NCI-H345 treated with DMSO at 0.1 percent for 48 hours (cell line): ENCODE results near the gene IFNA5.

Experiments
- DNase-seq: peaks from one replicate; lab custom pipeline; 2025; ENCODE audit not compliant: unreplicated experiment; lab: John Stamatoyannopoulos, UW

The IFNA5 gene

DNA sequence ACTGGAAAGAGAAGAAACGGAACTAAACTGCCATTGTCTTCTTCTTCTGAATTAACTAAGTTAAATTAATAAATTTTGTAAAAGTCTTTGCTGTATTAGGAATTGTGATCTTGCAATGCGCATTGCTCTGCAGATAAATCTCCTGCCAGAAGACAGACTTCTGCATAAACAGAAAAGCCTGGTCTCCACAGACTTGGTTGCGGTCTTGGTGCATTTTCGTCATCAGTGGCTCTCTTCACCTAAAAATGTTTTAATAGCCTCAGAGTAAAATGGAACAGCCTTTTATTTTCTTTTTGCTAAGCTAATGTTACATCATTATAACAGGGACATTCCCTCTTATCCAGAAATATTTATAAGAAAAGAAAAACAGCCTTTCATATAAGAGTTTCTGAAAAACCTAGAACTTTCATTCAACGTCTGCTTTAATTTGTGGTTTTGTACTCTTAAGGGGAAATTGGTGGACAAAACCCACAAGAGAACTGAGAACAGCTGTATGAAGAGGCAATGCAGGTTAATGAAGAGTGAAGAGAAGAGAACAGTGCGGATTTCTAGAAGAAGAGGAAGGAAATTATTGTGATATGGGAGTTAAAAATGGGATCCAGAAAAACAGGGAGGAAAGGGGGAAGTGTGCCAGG, 10.1 kb downstream of the IFNA5 start:
- DNase-seq: no peak

DNA sequence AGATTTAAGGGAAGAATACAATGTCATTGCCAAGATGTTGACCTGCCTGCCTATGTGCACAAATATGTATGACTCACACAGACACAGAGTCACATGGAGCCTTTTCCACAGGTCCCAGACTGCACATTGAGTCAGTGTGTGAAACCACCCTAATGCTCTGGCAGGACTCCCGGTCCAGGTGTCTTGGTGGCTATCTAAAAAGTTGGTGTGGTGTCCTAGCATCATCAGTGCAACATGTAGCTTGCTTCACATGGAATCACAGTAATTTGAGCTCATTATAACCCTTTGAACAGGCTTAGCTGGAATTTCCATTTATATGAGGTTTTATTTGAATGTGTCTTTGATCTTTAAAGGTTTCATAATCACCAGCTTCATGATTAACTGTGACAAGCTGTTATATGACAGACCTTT, 10.7 kb downstream of the IFNA5 start:
- no peak for DNase-seq

DNA sequence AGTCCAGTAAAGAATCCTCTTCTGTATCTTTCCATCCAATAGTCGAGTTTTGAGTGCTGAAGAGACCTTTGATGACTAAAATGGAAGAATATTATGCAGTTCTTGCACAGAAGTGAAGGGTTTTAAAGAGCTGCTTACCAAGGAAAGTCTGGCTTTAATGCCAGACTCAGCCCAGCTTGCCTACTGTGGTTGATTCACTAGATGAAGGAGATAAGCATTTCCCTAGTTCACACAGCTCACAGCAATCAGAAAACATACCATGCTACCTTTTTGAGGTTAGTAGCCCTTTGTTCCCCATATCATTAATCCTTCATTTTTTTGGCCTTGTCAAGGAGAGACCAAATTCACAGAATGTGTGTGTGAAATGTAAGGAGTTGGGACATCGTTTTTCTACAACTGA, 15.3 kb downstream of the IFNA5 start:
- DNase-seq: no peak

DNA sequence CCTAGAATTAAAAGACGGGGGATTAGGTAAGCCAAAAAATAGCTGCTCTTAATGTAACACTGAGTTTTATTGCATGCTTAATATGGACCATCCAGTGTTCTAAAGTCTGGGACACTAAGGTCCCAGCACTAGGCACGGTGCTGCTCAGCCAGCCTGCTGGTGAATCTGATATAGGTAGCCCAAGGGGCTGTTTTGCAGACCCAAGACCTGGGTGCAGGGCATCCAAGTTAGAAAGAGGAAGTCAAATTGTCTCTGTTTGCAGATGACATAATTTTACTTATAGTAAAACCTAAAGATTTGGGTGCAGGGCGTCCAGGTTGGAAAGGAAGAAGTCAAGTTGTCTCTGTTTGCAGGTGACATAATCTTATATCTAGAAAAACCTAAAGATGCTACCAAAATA, 17.8 kb downstream of the IFNA5 start:
- no peak for DNase-seq

DNA sequence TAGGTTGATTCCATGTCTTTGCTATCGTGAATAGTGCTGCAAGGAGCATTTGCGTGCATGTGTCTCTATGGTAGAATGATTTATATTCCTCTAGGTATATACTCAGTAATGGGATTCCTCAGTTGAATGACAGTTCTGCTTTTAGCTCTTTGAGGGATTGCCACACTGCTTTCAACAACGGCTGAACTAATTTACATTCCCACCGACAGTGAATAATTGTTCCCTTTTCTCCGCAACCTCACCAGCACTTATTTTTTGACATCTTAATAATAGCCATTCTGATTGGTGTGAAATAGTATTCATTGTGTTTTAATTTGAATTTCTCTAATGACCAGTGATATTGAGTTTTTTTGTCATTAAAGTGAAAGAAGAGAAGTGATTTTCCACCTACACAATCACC, 18.5 kb downstream of the IFNA5 start:
- no peak for DNase-seq

DNA sequence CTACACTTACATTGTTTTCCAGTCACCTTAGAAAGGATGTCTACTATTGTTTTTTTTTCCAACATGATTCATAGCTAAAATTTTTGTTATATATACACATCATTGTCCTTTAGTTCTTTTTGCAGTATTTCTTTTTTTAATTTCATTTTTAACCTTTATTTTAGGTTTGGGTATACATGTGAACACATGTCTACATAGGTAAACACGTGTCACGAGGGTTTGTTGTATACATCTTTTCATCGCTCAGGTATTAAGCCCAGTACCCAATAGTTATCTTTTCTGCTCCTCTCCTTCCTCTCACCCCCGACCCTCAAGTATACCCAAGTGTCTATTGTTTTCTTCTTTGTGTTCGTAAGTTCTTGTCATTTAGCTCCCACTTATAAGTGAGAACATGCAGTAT, 19.0 kb downstream of the IFNA5 start:
- DNase-seq: no peak

DNA sequence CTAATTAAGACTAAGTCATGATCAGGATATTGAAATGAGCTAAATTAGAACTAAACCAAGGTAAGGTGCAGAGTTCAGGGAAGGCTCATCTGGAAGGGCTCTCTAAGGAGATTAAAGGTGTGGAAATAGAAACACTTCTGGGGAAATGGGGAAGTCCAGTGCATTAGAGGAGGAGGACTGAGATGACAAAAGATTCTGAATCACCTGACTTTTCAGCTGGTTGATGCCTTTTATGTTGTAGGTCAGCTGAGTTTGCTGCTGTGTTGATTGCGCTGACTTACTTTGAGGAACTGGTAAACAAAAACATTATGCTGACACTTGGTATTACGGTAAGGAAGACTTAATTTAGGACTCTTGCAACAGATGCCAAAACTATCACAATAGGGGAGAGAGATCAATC, 23.8 kb downstream of the IFNA5 start:
- DNase-seq: no peak

DNA sequence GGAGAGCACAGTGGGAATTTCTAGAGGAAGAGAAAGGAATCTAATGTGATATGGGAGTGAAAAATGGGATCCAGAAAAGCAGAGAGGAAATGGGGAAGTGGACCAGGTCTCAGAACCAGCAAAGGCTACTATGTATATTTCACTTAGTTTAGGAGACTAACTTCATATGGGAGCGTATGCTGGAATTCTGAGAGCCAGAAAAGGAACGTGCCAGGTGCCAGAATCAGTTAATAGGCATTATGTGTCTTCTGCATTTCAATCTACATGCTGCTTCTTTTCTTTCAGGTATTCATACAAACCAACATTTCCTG, 36.8 kb downstream of the IFNA5 start:
- DNase-seq: no peak

DNA sequence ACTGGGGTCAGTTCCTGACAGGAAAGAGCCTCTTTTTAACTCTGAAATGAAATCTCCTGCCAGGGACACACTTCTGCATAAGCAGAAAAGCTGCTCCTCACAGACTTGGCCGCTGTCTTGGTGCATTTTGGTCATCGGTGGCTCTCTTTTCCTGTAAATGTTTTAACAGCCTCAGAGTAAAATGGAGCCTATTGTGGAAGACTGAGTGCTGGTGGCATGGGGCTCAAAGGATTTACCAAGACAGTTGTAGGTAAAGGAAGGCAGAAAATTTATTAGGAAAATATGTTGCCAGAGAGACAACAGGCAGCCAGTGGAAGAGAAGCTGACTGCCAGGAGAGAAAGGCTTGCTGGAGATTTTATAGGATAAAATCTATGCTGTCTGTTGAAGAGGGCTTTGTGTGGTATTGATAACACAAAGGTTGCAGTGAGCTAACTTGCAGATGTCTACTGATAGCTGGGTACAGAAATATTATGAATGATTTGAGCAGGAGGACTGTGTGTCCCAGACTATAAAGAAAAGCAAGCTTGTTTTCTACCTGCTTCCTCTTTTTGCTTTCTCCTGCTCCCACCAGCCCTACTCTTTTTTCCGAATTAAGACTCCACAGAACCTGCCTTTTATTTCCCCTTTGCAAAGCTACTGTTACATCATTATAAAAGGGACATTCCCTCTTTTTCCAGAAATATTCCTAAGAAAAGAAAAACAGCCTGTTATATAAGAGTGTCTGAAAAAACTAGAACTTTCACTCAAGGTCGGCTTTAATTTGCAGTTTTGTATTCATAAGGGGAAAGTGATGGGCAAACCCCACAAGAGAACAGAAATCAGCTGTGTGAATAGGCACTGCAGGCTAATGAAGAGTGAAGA, 37.4 kb downstream of the IFNA5 start:
- no peak for DNase-seq

DNA sequence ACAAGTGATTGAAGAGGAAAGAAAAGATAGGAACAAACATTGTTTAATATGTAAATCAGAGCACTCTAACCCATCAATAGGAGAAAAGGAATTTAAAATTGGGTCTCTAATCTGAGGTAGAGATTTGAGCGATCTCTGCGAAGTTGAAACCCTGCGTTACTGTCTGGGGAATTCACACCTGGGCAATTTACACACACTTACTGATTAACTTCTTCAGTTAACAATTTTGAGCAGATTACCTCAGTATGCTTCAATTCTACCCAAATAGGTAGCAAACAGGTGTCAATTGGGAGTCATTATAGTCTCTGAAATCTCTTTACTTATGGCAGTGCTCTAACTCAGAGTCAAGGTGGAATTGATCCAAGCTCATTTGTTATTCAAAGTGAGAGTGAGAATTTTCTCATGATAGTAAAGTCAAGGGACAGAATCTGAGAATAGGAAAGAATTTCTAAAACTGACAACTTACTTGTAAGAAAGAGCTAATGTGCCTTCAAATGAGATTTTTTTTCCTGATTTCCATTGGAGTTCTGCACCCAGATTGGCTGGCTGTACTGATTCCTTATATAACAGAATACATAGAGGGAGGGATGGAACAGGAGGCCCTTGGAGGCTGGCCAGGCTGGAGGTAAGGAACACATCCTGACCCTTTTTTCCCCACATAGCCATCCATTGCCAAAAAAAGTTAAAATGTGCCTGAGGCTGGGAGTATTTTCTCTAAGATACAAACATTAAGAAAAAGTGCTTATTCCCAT, 38.2 kb downstream of the IFNA5 start:
- no peak for DNase-seq

DNA sequence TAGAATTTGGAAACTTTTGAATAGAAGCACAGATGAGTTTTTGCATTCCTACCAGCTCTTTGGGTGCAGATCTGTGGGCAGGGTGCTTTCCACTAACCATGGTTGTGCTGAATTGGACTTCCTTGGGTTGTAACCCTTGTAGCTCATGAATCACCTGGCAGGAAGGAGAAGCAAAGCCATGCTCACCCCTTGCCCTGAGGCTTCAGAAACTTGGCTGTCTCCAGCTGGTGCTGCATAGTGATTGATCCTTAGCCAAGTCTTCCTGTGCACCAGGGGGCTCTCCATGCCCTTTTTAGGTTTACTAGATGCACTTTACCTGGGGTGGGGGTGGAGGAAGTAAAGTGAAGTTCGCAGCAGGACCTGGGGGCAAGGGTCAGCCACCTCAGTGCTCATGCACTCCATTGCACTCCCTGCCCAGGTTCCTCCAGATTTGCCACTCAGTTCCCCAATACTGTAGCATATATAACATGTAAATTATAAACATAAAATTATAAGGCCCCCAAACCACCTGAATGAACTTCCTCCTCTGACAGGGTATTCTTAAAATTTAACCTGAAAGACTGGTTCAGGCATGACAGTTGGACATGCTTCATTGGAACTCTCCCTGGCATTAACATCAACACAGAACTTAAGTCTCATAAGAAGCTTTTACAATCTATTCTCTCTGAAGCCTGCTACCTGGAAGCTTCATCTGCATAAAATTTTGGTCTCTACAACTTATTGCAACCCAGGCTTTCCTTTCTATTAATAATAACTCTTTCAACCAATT, 39.5 kb downstream of the IFNA5 start:
- no peak for DNase-seq

DNA sequence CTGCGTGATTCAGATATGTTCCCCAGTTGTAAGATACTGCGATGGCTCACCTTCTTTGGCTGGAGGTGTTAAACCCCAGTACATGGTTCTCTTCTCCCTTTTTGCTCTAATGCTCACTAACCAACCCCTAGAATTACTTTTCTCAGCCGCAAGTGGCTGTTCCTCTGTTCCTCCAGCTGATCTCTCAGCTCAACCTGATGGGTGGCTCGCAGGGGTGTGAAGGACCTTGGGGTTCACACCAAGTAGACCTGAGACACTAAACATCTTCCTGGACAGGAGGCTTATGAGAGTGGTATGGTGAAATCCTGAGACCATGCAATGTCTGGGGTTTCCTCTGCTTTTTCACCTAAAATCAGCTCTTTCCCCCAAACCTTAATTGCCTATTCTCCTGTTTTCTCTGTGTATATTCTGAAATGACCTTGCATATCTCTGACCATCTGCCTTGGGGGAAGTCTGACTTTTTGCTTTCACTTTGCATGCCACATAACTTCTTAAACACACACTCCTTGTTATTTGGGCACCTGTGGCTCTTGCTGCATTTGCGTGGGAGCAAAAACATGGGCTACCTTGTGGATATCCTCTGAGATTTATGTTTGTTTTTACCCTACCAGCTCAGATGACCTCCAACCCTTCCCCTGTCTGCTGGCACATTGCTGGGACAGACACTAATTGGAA, 49.4 kb downstream of the IFNA5 start:
- DNase-seq: no peak
